Hematopoietic multipotent progenitor cell treated with erythropoietin and hydrocortisone succinate and interleukin-3 and kit ligand, for 4 days (in vitro differentiated cells): Measurements from ENCODE around the gene LSM10.

Source experiments
- DNase-seq: peaks from one replicate; pipeline ENCODE4 v3.0.0-alpha.2; 2015

LSM10 gene

DNA sequence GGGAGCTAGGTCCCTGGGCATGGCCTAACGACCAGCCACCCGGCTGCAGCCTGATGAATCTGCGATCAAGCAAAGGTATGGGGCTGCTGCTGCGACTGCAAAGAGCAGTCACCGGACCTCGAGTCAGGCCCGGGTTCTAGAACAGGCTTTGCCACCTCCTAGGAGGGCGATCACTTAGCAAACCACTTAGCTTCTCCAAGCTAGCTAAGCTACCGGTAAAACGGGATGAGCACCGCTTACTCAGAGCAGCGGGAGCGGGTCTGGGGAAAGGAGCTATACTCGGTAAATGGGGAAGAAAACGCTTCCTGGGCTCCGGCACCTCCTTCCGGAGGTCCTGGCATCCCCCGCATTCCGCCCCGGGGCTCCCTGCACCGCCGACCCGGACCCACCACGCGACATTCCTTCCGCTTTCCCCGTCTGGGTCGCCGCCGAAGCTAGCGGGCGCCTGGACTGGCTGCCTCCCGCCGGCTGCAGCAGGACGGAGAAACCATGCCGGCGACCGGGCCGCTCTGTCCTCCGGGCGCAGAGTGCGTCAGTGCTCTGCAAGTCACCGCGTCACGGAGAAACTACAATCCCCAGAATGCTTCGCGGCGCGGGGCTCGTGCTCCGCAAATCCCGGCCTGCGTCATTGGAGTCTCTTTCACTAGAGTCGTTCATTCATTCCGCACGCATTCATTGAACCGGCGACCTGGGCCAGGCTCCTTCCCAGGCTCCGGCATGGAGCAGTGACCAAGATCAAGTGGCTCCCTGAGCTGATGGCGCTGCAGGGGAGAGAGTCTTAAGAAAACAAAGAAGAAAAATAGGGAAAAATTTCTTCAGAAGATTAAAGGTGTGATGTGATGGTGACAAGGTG lies at the start of gene LSM10:
TSS of gene LSM10 (minus strand) at position 531 of the 853 bp plus-strand sequence. CDS start 3,779 bp downstream, outside the sequence.
- DNase-seq, result peak; percentile 98

DNA sequence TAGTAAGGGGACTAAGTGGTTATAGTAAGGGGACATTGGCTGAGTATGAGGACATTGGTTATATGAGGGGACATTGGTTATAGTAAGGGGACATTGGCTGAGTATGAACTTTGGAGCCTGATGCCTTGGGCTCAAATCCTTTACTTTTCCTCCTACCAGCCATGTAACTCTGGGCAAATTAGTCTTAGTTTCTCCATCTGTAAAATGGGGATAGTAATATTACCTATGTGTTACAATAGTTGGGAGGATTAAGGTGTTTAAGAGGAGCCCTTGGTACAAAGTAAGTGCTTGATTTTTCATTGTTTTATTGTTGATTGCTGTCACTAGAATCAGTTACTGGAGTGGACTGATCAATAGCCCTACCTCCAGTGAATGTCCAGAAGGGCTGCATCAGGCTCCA lies 49.7 kb upstream of the LSM10 start:
- no peak for DNase-seq

DNA sequence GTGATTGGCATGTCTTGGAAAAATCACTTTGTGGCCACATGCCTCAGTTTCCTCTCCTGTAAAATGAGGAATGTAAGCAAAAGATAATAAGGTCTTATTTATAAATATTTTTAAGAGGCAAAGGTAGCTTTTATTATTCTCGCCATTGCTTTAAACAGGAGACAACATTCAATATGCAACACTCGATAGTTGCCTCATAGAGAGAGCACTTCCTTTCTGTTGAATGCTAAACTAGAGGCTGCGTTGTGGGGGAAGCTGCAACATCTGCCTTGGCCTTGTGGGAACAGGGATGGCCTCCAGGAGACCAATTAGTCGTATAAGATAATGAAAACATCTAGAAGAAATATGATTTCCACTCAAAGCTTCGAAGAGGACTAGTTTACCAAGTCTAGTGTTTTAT lies 49.0 kb upstream of the LSM10 start:
- peak; percentile 60 for DNase-seq

DNA sequence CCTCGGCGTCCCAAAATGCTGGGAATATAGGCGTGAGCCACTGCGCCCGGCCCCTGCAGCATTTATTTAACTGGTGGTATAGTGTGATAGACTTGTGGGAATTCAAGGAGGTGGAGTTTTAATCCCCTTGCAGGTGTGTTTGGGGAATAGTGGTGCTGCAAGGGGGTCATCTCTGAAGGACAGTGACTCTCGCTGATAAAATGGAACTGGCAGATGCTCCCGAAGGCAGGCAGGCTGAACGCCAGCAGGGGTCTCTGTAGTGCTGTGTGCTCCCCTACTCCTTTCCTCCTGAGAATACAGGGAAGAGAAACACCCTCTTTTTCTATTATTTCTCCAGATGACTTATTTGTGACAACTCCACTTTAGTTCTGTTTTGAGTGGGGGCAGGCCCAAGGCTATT lies 48.6 kb upstream of the LSM10 start:
- peak; percentile 84 for DNase-seq

DNA sequence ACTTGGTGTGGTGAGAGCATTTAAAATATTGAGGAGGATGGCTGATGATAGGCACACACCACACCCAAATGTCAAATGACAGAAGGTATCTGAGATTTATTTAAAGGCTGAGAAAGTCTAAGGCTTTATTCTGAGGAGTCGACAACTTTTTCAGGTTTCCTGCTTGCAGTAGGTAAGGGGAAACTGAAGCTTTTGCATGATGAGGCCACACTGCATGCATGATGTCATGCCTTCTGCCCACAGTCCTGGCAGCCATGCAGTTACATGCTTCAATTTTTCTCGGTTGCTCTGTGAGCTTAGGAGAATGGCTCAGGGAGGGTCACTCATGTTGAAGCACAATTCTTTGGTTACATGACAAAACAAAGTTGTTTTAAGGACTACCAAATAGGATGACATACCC lies 45.6 kb upstream of the LSM10 start:
- DNase-seq, result no peak

DNA sequence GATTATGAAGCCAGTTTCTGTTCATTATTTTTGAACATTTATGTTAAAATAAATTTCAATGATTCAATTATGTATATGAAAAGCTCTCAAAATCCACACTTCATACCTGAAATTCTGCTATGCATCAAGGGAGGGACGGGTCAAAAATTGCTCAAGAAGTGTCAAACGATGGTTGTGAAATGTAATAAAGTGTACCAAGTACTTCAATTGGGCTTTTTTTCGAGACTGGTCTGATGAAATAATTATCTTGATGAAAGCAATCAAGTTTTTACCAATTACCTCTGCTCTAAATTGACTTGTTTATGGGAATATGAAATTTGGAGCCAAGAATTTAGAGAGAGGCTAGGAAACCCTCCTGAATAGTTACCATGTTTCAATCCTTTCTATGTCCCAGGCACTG lies 44.6 kb upstream of the LSM10 start:
- DNase-seq, result no peak

DNA sequence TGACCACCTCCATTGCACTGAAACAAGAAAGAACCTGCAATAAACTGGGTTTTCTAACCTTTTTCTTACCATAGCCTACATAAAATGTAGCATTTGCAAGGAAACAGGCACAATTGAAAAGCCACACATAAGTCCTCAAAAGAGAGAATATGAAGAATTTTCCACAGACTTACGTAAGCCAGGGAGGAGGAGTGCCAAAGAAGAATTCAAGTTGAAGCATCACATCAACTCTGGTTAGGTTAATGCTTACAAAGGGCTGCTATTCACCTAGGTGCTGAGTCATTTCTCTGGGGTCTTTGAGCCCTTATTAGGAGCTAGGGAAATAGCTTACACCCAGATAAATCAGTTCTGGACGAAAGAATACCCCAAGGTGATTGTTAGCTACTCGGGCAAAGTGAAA lies 42.9 kb upstream of the LSM10 start:
- no peak for DNase-seq

DNA sequence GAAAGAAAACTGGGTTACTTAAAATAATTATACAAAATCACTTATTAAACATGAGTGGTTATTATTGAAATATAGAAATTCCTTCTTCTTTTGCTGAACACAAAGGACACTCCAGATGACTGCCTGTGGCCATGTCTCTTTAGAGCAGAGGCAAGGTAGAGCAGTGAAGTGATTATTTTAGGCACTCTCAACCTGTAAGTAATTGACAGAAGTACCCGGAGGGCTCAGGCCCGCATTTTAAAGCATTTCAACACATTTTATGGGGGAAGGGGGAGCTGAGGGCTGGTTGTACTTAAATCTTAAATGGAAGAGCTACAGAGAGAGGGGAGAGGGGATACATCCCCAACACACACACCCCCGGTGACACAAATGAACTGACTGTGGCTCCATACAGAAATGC lies 42.3 kb upstream of the LSM10 start:
- no peak for DNase-seq

DNA sequence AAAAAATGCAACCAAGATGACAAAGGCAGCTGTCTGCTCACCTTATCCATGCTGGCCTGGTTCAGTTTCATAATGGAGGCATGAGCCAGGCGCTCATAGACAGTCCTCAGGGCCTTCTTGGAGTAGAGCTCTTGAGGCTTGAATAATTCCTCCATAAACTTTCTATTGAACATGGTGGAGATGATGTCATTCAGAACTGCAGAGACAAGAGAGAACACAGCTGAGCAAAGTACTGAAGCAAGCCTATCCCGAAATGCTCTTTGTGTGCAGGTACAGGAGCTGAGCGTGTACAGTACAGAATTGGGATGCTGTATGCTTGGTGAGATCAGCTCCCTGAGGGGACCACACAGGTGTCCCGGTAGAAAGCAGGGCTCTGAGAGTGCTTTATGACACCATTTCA lies 41.0 kb upstream of the LSM10 start:
- no peak for DNase-seq

DNA sequence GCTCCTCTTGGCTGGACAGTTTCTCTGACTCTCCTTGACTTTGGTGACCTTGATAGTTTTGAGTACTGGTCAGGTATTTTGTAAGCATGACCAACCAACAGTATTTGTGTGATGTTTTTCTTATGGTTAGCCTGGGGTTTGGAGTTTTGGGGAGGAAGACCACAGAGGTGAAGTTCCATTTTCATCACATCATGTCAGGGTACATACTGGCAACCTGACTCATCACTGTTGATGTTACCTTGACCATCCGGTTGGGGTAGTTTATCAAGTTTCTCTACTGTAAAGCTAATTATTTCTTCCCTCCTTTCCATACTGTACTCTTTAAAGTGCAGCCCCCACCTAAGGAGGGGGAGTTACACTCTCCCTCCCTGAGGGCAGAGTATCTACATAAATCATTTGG lies 39.1 kb upstream of the LSM10 start:
- no peak for DNase-seq

DNA sequence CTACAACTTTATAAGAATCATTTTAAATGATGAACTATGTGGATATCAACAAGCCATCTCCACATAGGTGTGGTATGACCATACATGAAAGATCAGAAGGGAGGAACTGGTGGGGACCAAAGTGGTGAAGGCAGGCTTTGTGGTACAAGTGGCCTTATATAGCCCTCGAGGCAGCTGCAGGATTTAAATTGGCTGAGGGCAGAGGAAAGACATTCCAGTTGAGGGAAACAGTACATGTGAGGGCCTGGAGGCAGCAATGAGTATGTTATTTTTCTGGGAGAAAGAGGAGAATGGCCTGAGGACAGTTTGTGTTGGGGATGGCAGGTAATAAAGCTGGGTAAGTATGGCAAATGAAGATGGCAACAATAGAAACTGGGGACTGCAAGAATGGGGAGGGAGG lies 35.4 kb upstream of the LSM10 start:
- no peak for DNase-seq

DNA sequence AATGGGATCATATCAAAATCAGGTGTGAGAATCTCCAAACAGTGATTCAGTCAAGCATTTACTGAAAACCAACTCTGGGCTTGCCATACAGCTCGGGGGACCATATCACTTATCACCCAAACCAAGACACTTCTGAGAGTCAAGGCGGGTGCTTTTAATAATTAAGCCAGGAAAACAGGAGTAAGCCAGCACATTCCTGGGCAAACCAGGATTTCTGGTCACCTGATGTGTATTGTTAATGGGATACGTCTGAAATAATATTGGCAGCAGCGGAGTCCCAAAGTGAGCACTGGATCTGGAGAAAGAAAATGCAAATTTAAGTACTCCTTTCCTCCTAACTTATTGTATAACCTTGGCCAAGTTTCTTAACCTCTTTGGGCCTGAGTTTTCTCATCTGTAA lies 34.9 kb upstream of the LSM10 start:
- DNase-seq, result no peak

DNA sequence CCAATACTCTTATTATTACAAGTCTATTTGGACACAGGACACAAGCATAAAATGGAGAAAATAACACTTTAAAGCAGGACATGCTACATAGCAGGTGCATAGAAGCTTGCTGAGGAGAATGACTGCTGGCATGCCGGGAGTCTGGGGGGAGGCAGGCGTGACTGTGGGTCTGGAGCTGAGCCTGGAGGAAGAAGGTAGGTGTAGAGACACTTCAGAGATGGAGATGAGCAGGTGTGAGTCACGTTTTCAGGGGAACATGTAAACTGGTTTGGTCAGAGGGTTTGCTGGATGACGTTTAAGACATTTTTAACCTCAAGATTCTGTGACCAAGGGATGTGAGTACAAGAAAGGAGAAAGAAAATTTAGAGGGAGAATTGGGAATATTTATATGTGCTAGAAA lies 28.1 kb upstream of the LSM10 start:
- no peak for DNase-seq

DNA sequence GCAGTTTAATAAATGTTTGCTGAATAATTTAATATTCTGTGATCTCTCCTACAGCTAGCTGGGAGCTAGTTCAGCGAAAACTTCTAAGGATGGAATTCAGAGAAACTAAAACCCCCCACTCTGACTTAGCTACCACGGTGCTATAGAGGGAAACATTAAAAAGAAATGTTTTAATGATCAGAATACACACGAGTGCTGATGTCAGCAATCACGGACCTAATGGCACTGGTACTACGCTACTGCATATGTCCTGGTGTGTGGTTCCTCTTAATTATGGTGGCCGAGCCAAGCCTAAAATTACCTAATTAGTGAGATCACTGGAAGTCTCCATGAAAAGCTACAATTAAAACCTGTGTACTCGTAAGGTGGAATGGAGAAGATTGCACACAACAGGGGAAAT lies 23.9 kb upstream of the LSM10 start:
- DNase-seq, result no peak

DNA sequence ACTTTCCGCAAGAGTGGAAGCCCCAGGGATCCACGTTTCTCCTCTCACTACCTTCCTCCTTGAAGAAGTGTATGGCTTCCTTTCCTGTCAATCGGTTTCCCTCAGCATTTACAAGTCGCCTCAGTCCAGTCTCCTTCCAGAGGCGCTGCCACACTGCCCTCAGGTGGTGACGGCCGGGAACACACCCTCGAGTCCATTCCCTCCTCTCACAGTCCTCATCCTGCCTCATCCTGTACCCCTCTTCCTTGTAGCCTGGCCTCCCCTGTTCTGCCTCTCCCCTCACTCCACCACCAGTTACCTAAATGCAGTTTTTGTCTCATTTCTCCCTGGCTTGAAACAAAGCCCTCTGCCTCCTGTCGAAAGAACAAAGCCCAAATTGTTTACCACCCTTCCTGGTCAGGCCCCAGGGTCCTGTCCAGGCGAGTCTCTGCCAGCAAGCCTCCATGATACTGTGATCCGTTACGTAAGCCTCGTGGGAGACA lies 23.2 kb upstream of the LSM10 start:
- DNase-seq, result peak; percentile 94

DNA sequence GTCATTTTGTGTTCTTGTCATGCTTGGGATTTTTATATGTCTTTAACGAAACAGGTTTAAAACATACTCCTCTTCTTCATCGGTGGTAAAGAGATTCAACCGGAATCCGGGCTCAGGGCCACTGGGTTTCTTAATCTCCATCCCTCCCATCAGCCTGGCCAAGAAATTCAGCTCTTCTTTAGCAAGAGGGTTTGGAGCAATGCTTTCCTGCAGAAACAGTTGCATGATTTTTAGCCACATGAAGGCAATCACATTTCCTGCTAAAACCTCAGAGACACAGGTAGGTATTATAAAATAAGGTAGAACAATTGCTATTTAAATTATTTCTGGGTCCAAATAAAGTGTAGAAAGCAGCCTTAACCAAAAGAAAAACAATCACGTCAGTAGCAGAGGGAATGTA lies 22.7 kb upstream of the LSM10 start:
- no peak for DNase-seq

DNA sequence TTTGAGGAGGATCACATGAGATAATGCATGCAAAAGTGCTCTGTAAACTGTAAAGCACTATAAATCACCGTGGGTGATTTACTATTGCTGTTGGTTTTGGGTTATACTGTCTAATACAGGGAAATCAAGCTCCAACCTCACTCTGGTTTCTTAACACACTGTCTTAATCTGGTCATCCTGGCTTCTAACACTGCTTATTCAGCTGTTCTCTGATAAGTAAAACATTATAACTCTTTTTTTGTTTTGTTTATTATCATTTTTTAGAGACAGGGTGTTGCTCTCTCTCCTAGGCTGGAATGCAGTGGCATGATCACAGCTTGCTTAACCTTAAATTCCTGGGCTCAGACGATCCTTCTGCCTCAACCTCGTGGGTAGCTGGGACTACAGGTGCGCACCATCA lies 21.9 kb upstream of the LSM10 start:
- no peak for DNase-seq

DNA sequence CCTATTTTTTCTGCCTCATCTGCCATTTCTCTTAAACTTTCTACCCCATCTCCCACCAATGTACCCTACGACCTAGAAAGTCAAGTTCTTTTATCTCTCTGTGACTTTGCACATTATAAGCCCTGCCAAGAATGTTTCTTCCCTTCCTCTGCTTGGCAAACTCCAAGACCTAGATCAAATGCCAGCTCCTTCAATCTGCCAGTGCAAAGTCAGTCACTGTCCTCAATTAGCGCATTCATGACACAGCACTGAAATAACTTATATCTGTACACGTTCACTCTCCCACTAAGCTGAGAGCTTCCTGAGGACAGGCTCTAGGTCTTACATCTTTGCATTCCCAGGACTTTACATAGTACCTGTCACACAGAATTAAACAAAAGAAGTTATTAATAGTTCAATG lies 21.4 kb upstream of the LSM10 start:
- DNase-seq, result no peak

DNA sequence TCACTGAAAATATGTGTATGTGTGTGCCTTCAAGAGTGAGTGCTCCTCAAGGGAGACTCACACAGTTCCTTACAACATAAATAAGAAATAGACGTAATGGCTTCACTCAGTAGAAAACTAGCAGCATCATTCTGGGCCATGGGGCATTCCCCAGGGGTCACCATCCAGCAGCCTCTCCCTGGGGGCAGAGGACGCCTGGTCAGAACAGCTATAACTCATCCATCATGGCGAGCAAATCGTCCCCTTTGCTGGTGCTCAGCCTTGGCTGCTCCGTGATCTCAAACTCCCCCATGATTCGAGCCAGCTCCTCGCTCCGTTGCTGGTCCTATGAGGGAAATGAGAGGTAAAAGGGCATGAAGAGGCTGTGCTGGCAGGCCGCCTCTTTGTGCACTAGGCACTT lies 20.2 kb upstream of the LSM10 start:
- DNase-seq, result no peak

DNA sequence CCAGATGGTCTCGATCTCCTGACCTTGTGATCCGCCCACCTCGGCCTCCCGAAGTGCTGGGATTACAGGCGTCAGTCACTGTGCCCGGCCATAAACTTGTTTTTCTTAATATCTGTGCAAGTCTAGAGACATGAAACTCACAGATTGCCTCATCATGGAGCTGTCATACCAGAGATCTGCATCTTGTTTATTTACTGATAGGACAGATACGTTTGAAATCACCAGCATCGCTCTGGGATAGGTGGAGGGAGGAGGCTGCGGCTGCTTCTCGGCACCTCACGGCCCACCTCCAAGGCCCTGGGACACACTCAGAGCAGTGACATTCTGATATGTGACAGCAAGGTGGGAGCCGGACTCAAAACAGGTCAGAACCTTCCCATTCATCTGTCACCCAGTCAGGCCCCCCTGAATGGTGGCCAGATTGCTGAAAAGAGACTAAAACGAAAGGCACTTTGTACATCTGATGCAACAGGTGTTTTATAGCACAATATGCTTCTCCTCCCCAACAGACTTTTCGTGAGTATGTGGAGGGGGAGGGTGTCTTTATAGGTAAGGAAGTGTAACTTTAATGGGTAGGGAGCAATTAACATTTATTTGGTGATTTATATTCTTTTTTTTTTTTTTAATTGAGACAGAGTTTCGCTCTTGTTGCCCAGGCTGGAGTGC lies 18.1 kb upstream of the LSM10 start:
- no peak for DNase-seq

DNA sequence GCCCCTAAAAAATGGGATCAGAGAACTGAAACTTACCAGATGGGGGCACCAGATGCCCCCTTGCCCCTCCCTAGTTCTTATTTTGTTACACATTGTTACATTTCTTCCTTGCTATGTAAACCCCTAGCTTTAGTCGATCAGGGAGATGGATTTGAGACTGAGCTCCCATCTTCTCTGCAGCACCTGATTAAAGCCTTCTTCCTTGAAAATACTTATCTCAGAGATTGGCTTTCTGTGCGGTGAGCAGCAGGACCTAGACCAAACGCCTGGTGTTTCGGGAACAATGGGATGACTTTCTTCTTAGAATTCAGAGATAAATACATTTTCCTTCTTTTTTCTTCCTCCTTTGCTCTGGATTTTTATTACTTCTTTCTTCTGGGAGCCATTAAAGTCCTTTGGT lies 16.7 kb upstream of the LSM10 start:
- no peak for DNase-seq

DNA sequence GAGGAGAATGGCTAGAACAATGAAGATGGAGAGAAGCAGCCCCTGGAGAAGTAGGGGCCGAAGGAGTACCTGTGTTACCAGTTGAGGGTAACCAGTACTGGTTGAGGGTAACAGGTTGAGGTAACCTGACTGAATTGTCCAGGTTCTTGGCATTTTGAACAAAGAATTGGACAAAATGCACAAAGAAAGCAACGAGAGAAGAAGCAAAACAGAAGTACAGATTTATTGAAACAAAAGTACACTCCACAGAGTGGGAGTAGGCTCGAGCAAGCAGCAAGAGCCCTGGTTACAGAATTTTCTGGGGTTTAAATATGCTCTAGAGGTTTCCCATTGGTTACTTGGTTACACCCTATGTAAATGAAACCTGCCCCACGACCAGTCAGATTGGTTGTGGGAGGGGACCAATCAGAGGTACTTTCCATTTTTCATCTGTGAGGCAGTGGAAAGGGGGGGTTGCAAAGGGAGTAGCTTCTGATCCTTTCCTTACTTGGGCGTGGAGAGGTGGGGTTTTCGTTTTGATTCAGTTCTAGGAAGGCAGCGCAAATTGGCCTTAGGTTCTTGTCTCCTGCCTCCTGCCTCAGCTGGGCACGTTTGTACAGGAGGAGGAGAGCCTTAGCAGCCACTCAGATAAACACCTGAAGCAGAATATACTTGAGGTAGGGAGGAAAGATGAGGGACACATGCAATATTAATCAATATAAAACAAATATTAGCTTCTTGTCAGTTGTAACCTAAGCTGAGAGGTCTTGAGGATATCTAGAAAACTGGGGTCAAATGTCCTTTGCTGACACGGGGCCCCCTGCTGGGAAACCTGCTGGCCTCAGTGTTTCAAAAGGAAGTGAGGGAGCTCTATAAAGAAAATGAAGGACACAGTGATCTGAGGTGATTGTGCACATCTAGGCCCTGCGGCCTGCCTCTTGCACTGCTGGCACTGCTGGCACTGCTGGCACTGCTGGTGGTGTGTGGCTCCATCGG lies 14.3 kb upstream of the LSM10 start:
- peak; percentile 88 for DNase-seq

DNA sequence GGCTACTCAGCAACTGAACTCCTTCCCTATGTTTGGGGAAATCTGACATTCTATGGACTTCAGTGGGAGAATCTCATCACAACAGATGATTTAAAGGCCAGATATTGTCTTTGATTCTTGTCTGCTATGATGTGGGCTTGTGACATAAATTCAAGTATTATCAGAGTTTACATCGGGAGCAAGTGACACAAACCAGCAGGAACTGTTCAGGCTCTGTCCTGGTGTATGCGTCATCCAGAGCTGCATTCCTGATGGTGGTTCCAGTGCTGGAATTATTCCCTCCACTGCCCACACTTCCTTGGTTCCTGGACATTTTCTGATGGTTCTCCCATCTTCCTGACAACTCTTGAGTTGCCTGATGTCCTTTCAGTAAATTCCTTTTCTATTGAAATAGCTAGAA lies 10.8 kb upstream of the LSM10 start:
- no peak for DNase-seq
